NCI-H2171 treated with DMSO at 0.1 percent for 48 hours (cell line): Measurements from ENCODE around the gene ABTB1.
A peak's percentile ranks its signal among the peaks of the same experiment; 100 is the strongest.

Experiments
- DNase-seq: peaks from one replicate; lab custom pipeline; 2025; lab: John Stamatoyannopoulos, UW

ABTB1 gene

GRCh38 chr3:127687228-127687737 lies 14.5 kb downstream of the ABTB1 start:
- DNase-seq = no peak

GRCh38 chr3:127688022-127688415 lies 15.3 kb downstream of the ABTB1 start:
- no peak for DNase-seq

DNA sequence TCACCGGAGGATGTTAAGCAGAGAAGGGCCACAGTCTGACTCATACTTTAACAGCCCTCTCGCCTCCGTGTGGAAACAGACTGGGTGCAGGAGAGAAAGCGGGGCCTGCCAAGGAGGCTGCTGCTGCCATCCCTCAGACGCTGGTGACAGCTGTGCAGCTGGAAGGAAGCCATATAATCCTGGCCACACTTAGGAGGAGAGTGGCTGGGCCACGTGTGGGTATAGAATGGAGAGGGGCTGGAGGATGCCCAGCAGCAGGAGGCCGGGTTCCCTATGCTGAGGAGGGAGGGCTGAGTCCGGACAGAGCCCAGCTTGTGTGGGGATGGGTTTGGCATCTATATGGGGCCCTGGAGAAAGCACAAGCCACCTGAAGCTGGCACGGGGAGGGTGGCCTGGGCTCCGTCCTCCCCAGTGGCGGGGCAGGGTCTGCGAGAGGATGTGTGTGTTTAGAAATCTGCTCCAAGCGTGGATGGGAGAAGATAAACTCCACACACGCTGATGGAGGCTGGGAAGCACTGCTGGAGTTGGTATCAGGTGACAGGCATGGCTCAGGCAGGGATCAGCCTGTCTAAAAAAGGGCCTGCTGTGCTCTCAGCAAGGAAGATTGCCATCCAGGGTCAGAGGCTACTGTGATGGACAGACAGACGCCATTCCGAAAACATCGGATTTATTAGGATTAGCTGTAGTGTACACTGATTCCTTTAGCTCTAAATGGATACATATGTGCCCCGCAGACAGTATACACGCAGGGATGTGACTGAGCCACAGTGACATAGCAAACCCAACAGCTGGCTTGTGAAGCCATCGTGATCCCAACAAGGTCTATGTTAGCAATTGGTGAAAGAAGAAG lies 15.9 kb downstream of the ABTB1 start:
- peak; percentile 89 for DNase-seq

GRCh38 chr3:127689266-127689860 lies 16.6 kb downstream of the ABTB1 start:
- DNase-seq = no peak

- DNase-seq = no peak
These were observed 17.4 kb downstream of the ABTB1 start for GRCh38 chr3:127690106-127690505.

- DNase-seq = peak; percentile 6
These were observed 18.2 kb downstream of the ABTB1 start for GRCh38 chr3:127690823-127691452.

DNA sequence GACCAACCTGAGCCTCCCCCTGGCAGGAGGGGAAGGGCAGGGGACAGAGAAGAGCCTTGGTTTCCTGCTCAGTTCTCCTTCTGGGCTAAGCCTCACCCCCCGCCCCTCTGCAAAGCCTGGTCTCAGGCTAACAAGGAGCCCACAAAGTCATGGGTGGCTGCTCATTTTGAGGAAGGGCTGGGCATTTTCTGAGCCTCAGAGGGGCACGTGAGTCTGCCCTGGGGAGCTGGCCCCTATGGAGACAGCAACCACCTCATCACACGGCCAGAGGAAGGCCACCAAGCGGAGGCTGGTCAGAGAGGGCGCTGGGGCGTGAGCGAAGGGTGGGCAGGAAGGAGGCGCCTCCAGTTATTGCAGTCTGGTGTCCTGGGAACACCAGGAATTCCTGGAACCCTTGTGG lies 18.7 kb downstream of the ABTB1 start:
- DNase-seq = no peak

- no peak for DNase-seq
These were observed 19.2 kb downstream of the ABTB1 start for GRCh38 chr3:127691974-127692373.

- no peak for DNase-seq
These were observed 20.0 kb downstream of the ABTB1 start for GRCh38 chr3:127692501-127693335.

DNA sequence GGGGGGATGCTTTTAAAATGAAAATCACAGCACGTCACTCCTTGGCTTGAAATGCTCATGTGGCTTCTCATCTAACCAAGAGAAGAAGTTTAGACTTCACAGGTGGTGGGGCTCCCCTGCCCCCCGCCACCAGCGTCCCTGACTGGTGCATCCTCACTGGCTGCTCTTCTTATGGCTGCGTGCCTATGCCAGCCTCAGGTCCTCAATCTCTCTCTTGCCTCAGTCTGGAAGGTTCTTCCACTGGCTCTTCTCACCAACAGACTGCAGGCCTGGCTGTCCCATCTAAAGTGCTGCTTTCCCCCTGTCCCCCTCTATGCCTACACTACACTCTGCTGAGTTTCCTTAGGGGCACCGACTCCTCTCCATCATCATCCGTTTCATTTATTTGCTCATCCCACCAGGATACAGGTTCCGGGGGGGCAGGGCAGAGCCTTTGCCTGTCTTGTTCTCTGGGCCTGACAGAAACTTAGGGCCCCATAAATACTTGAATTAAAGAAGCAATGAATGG lies 20.6 kb downstream of the ABTB1 start:
- no peak for DNase-seq

DNA sequence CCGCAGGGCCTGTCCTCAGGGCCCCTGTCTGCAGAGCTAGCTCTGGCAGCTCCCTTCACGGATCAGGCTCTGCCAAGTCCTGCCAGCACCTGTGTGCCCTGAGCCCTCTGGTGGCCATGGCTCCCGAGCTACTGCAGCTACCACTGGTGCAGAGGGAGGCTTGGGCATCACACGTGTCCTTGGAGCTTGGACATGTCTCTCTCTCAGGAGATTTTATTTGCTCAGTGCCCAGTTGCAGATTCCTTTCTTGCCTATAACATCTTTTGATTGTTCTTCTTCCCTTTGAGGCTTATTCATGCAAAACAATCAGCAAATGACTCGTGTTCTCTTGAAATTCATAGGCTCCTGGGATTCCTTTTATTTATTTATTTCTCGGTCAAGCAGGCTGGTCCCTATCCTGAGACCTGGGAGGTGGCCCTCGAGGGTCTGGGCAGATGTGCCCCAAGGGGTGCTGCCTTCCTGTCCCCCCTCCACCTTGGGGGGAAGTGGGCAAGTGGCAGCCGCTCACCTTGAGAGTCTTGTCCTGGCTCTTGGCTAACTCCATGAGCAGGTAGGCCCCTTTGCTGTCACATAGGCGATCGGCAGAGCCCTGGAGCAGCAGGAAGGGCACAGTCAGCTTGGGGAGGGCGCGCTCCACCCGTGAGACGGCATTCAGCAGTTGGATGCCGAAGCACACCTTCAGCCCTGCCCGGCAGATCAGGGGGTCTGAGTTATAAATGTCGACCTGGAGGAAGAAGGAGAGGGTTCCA lies 21.9 kb downstream of the ABTB1 start:
- peak; percentile 52 for DNase-seq

DNA sequence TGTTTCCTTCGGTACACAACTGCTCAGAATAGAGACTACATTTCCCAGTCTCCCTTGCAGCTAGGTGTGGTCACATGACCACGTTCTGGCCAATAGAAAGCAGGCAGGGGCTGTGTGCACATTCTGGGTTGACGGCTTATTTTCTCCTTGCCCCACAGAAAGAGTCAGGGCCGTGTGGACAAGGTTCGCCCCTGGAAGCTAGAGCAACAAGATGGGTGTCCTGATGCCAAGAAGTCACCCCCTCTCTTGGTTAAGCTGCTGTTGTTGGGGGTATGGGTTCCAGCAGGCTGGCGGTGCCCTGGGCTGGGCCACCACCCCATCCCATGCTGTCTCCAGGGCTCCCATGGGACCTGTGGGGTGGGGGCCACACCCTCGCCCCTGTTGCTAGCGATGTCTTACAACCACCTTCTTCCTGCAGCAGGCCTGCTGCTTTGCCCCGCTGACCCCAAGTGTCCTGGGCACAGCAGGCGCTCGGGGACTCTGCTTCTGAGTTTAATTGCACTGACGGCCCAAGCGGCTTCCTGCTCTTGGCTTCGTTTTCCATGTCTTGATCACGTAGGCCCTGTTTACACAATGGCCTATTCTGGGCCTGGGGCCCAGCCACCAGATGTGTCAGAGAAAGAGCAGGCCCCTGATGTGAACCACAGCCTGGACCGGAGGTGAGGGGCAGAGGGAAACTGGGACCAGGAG lies 24.9 kb downstream of the ABTB1 start:
- DNase-seq = peak; percentile 95

DNA sequence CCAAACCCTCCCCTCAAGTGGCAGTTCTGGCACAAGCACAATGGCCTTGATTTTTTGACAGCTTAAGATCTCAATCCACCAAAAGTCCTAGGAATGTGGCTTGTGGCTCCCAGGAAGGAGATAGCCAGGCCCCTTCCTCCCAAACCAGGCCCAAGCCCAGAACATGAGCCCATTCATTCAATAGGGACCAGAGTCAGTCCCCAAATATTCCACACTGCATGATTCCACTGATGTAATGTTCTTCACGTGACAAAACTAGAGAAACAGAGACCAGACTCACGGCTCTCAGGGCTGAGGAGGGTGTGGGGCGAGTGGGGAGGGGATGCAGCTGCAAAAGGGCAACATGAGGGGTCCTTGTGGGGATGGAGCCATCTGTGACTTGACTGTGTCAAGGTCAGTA lies 25.5 kb downstream of the ABTB1 start:
- peak; percentile 29 for DNase-seq

DNA sequence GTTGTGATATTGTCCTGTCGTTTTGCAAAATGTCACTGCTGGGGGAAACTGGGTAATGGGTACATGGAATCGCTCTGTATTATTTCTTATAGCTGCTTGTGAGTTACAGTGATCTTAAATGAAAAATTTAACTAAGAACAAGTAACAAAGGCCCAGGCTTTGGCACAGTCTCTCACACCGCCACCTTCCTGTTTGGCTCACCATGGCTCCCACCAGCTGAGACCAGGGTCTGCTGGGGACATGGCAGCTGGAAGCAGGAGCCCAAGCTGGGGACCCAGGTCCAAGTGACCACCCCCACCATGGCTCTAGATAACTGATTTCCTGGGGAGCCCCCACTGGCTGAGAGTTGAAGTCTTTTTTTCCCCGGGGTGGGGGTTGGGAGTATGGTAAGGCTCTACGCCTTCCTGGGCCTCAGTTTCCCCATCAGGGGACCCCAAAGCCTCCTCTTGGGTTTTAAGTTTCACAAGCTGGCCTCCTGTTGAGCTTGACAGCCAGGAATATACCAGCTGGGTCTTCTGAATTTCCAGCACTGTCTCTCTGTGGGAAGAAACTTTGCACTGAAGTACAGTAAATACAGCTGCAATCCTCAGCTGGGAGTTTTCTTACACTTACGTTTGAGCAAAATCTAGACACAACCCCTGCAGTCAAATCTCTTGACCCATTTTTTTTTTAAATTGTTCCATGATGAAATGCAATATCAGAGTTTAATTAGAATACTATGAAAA lies 26.1 kb downstream of the ABTB1 start:
- peak; percentile 40 for DNase-seq

DNA sequence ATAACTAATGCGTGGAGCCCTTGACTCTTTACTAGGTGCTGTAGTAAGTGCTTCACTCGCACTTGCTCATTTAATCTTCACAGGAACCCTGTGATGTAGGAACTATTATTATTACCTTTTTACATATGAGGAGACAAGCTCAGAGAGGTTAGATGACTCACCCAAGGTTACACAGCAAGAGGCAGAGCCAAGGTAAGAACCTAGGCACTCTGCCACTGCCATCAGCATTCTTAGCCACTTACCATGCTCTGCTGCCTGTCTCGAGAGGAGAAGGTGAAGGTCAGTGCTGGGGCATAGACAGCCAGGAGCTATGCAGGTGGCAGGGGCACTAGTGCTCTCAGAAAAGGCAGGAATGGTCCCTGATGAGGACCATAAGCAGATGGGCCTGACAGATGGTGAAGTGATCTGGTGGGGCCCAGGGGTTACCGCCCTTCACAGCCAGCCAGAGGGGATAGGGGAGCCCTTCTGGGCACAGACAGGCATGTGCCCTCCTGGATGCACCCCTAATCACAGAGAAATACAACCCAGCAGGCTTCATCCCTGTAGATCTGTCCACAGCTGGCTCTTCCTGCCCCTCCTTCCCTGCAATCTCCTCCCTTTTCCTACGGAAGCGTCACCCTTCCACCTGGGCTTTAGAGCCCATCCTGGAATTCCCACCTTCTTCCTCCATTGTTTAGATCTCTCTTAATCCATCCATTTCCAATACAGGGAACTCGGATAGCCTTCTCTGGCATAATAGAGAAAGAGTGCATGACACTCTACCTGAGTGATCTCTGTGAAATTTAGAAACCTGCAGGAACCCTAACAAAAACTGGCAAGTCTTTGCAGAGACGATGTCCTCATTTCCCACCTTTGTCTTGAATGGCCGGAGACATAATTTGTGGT lies 26.9 kb downstream of the ABTB1 start:
- DNase-seq = peak; percentile 96

- no peak for DNase-seq
These were observed 27.7 kb downstream of the ABTB1 start for GRCh38 chr3:127700406-127700805.

DNA sequence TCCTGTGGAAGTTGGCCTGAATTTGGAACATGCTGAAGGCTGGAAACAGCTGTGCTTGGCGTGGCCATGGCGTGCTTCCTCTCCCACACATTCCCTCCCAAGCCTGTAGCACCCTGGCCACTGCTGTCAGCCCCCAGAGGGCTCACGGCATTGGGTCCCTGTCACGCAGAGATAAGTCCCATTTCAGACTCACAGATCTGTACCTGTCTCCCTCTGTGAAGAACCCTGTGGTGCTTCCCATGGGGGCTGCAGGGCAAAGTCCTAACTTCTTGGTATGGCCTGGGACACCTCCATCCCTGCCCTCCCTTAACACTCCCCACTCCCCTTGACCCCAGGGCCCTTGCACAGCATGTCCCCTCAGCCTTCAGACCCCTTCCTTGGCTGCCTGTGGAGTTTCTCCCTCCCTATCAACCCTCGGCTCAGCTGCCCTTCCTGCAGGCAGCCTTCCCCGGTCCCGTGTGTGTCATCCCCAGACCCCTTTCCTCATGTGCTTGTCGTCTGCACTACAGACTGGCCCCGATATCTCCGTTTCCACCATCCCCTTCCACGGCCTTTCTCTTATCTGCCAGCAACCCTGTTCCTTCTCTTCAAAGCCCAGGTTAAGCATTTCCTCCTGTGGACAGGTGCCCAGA lies 28.6 kb downstream of the ABTB1 start:
- DNase-seq = no peak

- no peak for DNase-seq
These were observed 29.4 kb downstream of the ABTB1 start for GRCh38 chr3:127702151-127702578.
